Peyer's patch (tissue), 4 donors: Measurements from ENCODE around the gene THBS3.

Experiments
- CTCF ChIP-seq, 6 experiments: fragments of 450-650 bp in 4 of 6; fragments of 200-600 bp in 2 of 6; sonication (generic) in 1 of 6; IDR thresholded peaks; one replicate each; pipeline ENCODE4 v1.5.1; 2017 to 2019; ENCODE audit warnings: antibody characterized with exemption in 6 of 6, mild to moderate bottlenecking in 3 of 6, moderate library complexity in 1 of 6
- POLR2A ChIP-seq, 2 donors: fragments of 450-650 bp; IDR thresholded peaks; one replicate each; pipeline ENCODE4 v1.5.1; 2017; ENCODE audit warnings: antibody characterized with exemption in 2 of 2, mild to moderate bottlenecking in 2 of 2, moderate library complexity in 2 of 2

GRCh38 chr1:155158991-155159390 lies 48.7 kb downstream of the THBS3 start:
- no peak for TF ChIP-seq CTCF (IDR thresholded peaks at IDR 0.05)
- no peak for TF ChIP-seq POLR2A (IDR thresholded peaks at IDR 0.05)
